K562 (cell line): ENCODE measurements around the gene QKI. TPM values are rescaled to one million over a fixed set of nuclear protein-coding genes. Genes with fewer than 3 reads are reported as not detected.

ENCODE experiments used
- ATAC-seq: fragments of 200-7000 bp; cut with Tn5 transposase; 3 replicates; pipeline ENCODE4 v1.9.1; 2020; ENCODE audit warnings: moderate library complexity
- BruUV-seq: library from RNA; stranded (reverse); fragments of 400-500 nt; replicated peaks from 2 replicates; lab custom pipeline; 2021; lab: Mats Ljungman, UMichigan
- CTCF ChIA-PET: fragments of 300-600 bp; formaldehyde crosslinking; extraction: SDS; loops from one replicate; lab custom pipeline; 2021; ENCODE audit warnings: low intra/inter-chr PET ratio; lab: Yijun Ruan, JAX
- POLR2A ChIA-PET: fragments of 300-600, 350-650 bp; sonication (Branson Sonifier 250); formaldehyde crosslinking; extraction: SDS; loops from one replicate; lab custom pipeline; 2021; ENCODE audit warnings: antibody characterized with exemption, inconsistent platforms; lab: Yijun Ruan, JAX
- DNase-seq, 4 experiments: peaks; one replicate each; pipeline versions ENCODE4 v3.0.0 to v3.0.0-alpha.2; 2011 to 2018; ENCODE audit warnings: low spot score in 3 of 4, mixed read lengths in 3 of 4; ENCODE audit errors: extremely low read depth in 1 of 4
- FAIRE-seq: peaks from 2 replicates; lab custom pipeline; 2011; peaks lifted over from hg19 to GRCh38; lab: Jason Lieb, UNC
- H2AFZ ChIP-seq: 2 replicates; pipeline ENCODE4 v1.6.0; 2011; ENCODE audit warnings: low read depth, low read length, control low read depth, inconsistent platforms
- H3K27ac ChIP-seq: fragments of 200-600 bp; 3 replicates; pipeline ENCODE4 v1.8.0; 2011; ENCODE audit warnings: low read depth, mild to moderate bottlenecking, control low read depth, inconsistent platforms, low read length, moderate library complexity, mixed read lengths; ENCODE audit errors: extremely low read depth
- H3K27me3 ChIP-seq, 2 experiments: fragments of 300-600 bp in 1 of 2; 2 replicates in 1 of 2; 3 replicates in 1 of 2; pipeline versions ENCODE4 v1.6.0 to v1.8.0; 2011; ENCODE audit warnings: inconsistent platforms in 2 of 2, low read length in 2 of 2, mild to moderate bottlenecking in 1 of 2, mixed read lengths in 1 of 2, moderate library complexity in 1 of 2; ENCODE audit not compliant: control insufficient read depth in 2 of 2, insufficient read depth in 2 of 2
- H3K36me3 ChIP-seq: fragments of 300-600 bp; 3 replicates; pipeline ENCODE4 v1.8.0; 2011; ENCODE audit warnings: mild to moderate bottlenecking, low read length, inconsistent platforms; ENCODE audit not compliant: control insufficient read depth, insufficient read depth
- H3K4me1 ChIP-seq, 2 experiments: fragments of 200-600 bp in 1 of 2; replicated peaks in 1 of 2; 2 replicates in 1 of 2; 3 replicates in 1 of 2; pipeline versions ENCODE4 v1.5.1 to v1.8.0; 2011; ENCODE audit warnings: inconsistent platforms in 2 of 2, low read length in 2 of 2, mild to moderate bottlenecking in 1 of 2, mixed read lengths in 1 of 2, moderate library complexity in 1 of 2; ENCODE audit not compliant: control insufficient read depth in 2 of 2, insufficient read depth in 2 of 2
- H3K4me2 ChIP-seq: 2 replicates; pipeline ENCODE4 v1.6.1; 2011; ENCODE audit warnings: low read length, control low read depth, inconsistent platforms, mixed read lengths; ENCODE audit not compliant: insufficient read depth
- H3K4me3 ChIP-seq: fragments of 200-600 bp; sonication (generic), shearing (Covaris generic); 2 replicates; pipeline ENCODE4 v1.5.1; 2016; ENCODE audit warnings: control low read depth, inconsistent platforms
- H3K79me2 ChIP-seq: fragments of 200-600 bp; 3 replicates; pipeline ENCODE4 v1.8.0; 2011; ENCODE audit warnings: low read length, inconsistent platforms; ENCODE audit not compliant: control insufficient read depth, insufficient read depth
- H3K9ac ChIP-seq, 2 experiments: 2 replicates each; pipeline versions ENCODE4 v1.6.0 to v1.6.1; 2011; ENCODE audit warnings: low read depth in 2 of 2, low read length in 2 of 2, control low read depth in 1 of 2, inconsistent platforms in 1 of 2, mild to moderate bottlenecking in 1 of 2, mixed read lengths in 1 of 2; ENCODE audit not compliant: insufficient read depth in 1 of 2
- H3K9me1 ChIP-seq: one replicate; pipeline ENCODE4 v1.6.0; 2011; ENCODE audit warnings: inconsistent platforms, mild to moderate bottlenecking, low read length, moderate library complexity; ENCODE audit not compliant: control insufficient read depth, insufficient read depth
- H3K9me3 ChIP-seq: replicated peaks from 2 replicates; pipeline ENCODE4 v1.5.1; 2011; ENCODE audit warnings: low read depth, low read length, inconsistent platforms; ENCODE audit not compliant: control insufficient read depth, insufficient read depth
- H4K20me1 ChIP-seq: replicated peaks from 2 replicates; pipeline ENCODE4 v1.6.1; 2011; ENCODE audit warnings: low read length, inconsistent platforms, mixed read lengths; ENCODE audit not compliant: control insufficient read depth, insufficient read depth
- BACH1 ChIP-seq: fragments of 200-800 bp; sonication (Bioruptor generic); IDR thresholded peaks from 2 replicates; pipeline ENCODE4 v1.6.1; 2016; ENCODE audit warnings: missing genetic modification characterization, missing compliant biosample characterization
- CBFB ChIP-seq: sonication (generic); formaldehyde crosslinking; IDR thresholded peaks from 2 replicates; pipeline ENCODE4 v1.4.0; 2020; ENCODE audit warnings: mild to moderate bottlenecking, missing genetic modification reagents
- FOXJ2 ChIP-seq: fragments of 200-800 bp; sonication (Bioruptor generic); IDR thresholded peaks from 2 replicates; pipeline ENCODE4 v1.6.1; 2016; ENCODE audit warnings: missing genetic modification characterization, missing compliant biosample characterization
- GABPB1 ChIP-seq: sonication (generic); formaldehyde crosslinking; IDR thresholded peaks from 2 replicates; pipeline ENCODE4 v1.8.0; 2022; ENCODE audit warnings: mild to moderate bottlenecking, missing genetic modification reagents
- NFE2L1 ChIP-seq: fragments of 450-650 bp; IDR thresholded peaks from 2 replicates; pipeline ENCODE4 v1.6.1; 2016; ENCODE audit warnings: missing genetic modification characterization, low read depth, mild to moderate bottlenecking, missing compliant biosample characterization, moderate library complexity, borderline replicate concordance
- RAD51 ChIP-seq: fragments of 450-650 bp; IDR thresholded peaks from 2 replicates; pipeline ENCODE4 v1.7.1; 2016; ENCODE audit warnings: low read depth, mild to moderate bottlenecking, borderline replicate concordance
- RREB1 ChIP-seq: fragments of 250-450 bp; sonication (Bioruptor Pico); IDR thresholded peaks from 2 replicates; pipeline ENCODE4 v1.4.0; 2020
- TEAD1 ChIP-seq, 2 experiments: fragments of 450-650 bp in 1 of 2; sonication (generic) in 1 of 2; formaldehyde crosslinking; IDR thresholded peaks; 2 replicates each; pipeline versions ENCODE4 v1.4.0 to v1.8.0; 2020 to 2022; ENCODE audit warnings: mild to moderate bottlenecking in 2 of 2, missing genetic modification reagents in 1 of 2
- ZKSCAN8 ChIP-seq: fragments of 200-800 bp; sonication (Bioruptor generic); IDR thresholded peaks from 2 replicates; pipeline ENCODE4 v1.6.1; 2016; ENCODE audit warnings: missing genetic modification characterization, missing compliant biosample characterization
- WGBS: fragments of 100-300 bp; shearing (Covaris generic); methylation state at CpG from one replicate; pipeline ENCODE4 v1.1.6; 2016; ENCODE audit warnings: low coverage, mixed read lengths; ENCODE audit not compliant: insufficient coverage; ENCODE audit errors: missing lambda C conversion rate; 5-methylcytosine and 5-hydroxymethylcytosine counted together
- in situ Hi-C: fragments of 300-500 bp; cut with MboI; formaldehyde crosslinking; loops from 4 replicates; pipeline ENCODE4 v1.15.0; 2018; ENCODE audit warnings: inconsistent platforms, mixed read lengths
- intact Hi-C: fragments of 100-400 bp; cut with micrococcal nuclease; formaldehyde crosslinking; loops from 2 replicates; pipeline ENCODE4 v1.14.2; 2022
- polyA plus RNA-seq, 8 experiments: library from polyadenylated mRNA; depleted of rRNA in 4 of 8; stranded (reverse) in 5 of 8; unstranded in 3 of 8; fragments of >200 nt; fragmentation: Nextera tagmentation in 2 of 8; fragmentation: Illumina TruSeq in 1 of 8; extraction: Ambion mirVana in 2 of 8; extraction: Trizol in 1 of 8; gene quantifications; 2 replicates each; pipeline versions ENCODE4 v1.2.1 to v1.2.3, GENCODE V29; 2011 to 2014; ENCODE audit warnings: inconsistent platforms in 1 of 8, missing spikeins in 1 of 8
- total RNA-seq, 7 experiments: library from RNA; depleted of rRNA in 6 of 7; stranded (reverse); fragments of >200 nt in 6 of 7; fragmentation: Illumina TruSeq in 2 of 7; extraction: Trizol in 2 of 7; gene quantifications; 2 replicates each; pipeline versions ENCODE4 v1.2.1 to v1.2.3, GENCODE V29; 2011 to 2021; ENCODE audit warnings: low replicate concordance in 1 of 7
- TF ChIP-seq, protein P1 (sequence below), 2 experiments: IDR thresholded peaks; 2 replicates each; pipeline ENCODE4 v1.6.1; 2011; ENCODE audit warnings: borderline replicate concordance in 1 of 2, control low read depth in 1 of 2, low read depth in 1 of 2, low read length in 1 of 2, mild to moderate bottlenecking in 1 of 2, mixed read lengths in 1 of 2, moderate library complexity in 1 of 2; ENCODE audit not compliant: insufficient read depth in 1 of 2, insufficient read length in 1 of 2, poor library complexity in 1 of 2, severe bottlenecking in 1 of 2; ENCODE audit errors: extremely low read depth in 1 of 2

QKI gene
- total and polyA plus RNA-seq, 9 of the 15 experiments (the other 6 are each of a cell fraction or from before 2014, with no cell fraction given): 20.4 to 215 (median 123) TPM

- DNase-seq (no peak), FAIRE-seq (no peak), ATAC-seq (no peak)
- H3K27me3 ChIP-seq: peaks cover 43 to 56% of the 10 kb centered on the region in 2 experiments
- WGBS: under 1% methylated on average over 5 of the region's 5 CpGs
- H3K4me3 ChIP-seq: no peak overlapping the region
- H3K9me1 ChIP-seq: no peaks in the 10 kb centered on the region
- H3K9me3 ChIP-seq: no peaks in the 10 kb centered on the region
- CTCF ChIA-PET: no interaction called here
- no peak overlapping the region for H2AFZ ChIP-seq
- no peaks in the 10 kb centered on the region for H3K36me3 ChIP-seq
- no peaks in the 10 kb centered on the region for H4K20me1 ChIP-seq
- H3K4me1 ChIP-seq: no peaks in the 10 kb centered on the region
- intact Hi-C loops (no loop called here), in situ Hi-C loops (no loop called here)
- no peak overlapping the region for H3K4me2 ChIP-seq
- H3K9ac ChIP-seq: no peak overlapping the region
- BruUV-seq: no TSS peak
- H3K27ac ChIP-seq: no peak overlapping the region
- POLR2A ChIA-PET: no interaction called here
- no peaks in the 10 kb centered on the region for H3K79me2 ChIP-seq
- TF ChIP-seq TEAD1 (CRISPR knock-in tag; IDR thresholded peaks at IDR 0.05) (no peak), ZKSCAN8 (CRISPR knock-in tag) (no peak), GABPB1 (CRISPR knock-in tag) (no peak), BACH1 (no peak), RAD51 (no peak), RREB1 (CRISPR knock-in tag) (no peak), NFE2L1 (tag) (no peak), FOXJ2 (tag) (no peak), CBFB (CRISPR knock-in tag) (no peak)
- TF ChIP-seq, protein P1, sequence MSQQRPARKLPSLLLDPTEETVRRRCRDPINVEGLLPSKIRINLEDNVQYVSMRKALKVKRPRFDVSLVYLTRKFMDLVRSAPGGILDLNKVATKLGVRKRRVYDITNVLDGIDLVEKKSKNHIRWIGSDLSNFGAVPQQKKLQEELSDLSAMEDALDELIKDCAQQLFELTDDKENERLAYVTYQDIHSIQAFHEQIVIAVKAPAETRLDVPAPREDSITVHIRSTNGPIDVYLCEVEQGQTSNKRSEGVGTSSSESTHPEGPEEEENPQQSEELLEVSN (IDR thresholded peaks at IDR 0.05; ENCODE audit: borderline replicate concordance in 1 of 2, extremely low read depth in 1 of 2, insufficient read depth in 1 of 2, insufficient read length in 1 of 2, low read depth in 1 of 2, low read length in 1 of 2, poor library complexity in 1 of 2, severe bottlenecking in 1 of 2): no peak
These were observed 48.2 kb upstream of the QKI start for GRCh38 chr6:163366288-163366687.
